ENCODE results near the gene ETV6.

- no peak for TF ChIP-seq POLR2A (IDR thresholded peaks at IDR 0.05; ENCODE audit: low read length)
- no peak for TF ChIP-seq GATA1 (IDR thresholded peaks at IDR 0.05; ENCODE audit: low read depth, low read length)
These were observed 236.0 kb downstream of the ETV6 start for GRCh38 chr12:11885261-11886038.

All from erythroblast (primary cell).